Pons (tissue), 1 donor: Measurements from ENCODE around the gene CELA2B.
"Not testable (repeated sequence)": the region's sequence is repeated elsewhere in the genome, so short reads cannot be mapped to it uniquely, and the experiment has no call there.

Experiments used
- DNase-seq: peaks from one replicate; pipeline ENCODE4 v3.0.0-alpha.2; 2016; ENCODE audit warnings: low spot score

The CELA2B gene

GRCh38 chr1:15469361-15469760 is 6.5 kb upstream of the CELA2B start:
- DNase-seq: no peak

GRCh38 chr1:15469821-15470448 is 6.0 kb upstream of the CELA2B start:
- peak; percentile 23 for DNase-seq

GRCh38 chr1:15471067-15471466 is 4.8 kb upstream of the CELA2B start:
- not testable (repeated sequence) for DNase-seq

- not testable (repeated sequence) for DNase-seq
These were observed 4.2 kb upstream of the CELA2B start for GRCh38 chr1:15471723-15472122.

- DNase-seq: no peak
These were observed 3.3 kb upstream of the CELA2B start for GRCh38 chr1:15472587-15472986.

- no peak for DNase-seq
These were observed 1.0 kb downstream of the CELA2B start for GRCh38 chr1:15476927-15477326.

GRCh38 chr1:15477646-15478212 is 1.8 kb downstream of the CELA2B start:
- DNase-seq: no peak

GRCh38 chr1:15479654-15480347 is 3.9 kb downstream of the CELA2B start:
- no peak for DNase-seq

- DNase-seq: not testable (repeated sequence)
These were observed 6.6 kb downstream of the CELA2B start for GRCh38 chr1:15482455-15482854.

- DNase-seq: not testable (repeated sequence)
These were observed 7.2 kb downstream of the CELA2B start for GRCh38 chr1:15482983-15483543.

- no peak for DNase-seq
These were observed 8.1 kb downstream of the CELA2B start for GRCh38 chr1:15483971-15484370.

GRCh38 chr1:15484443-15484842 is 8.5 kb downstream of the CELA2B start:
- DNase-seq: not testable (repeated sequence)

- DNase-seq: no peak
These were observed 9.7 kb downstream of the CELA2B start for GRCh38 chr1:15485636-15486035.

- not testable (repeated sequence) for DNase-seq
These were observed 11.1 kb downstream of the CELA2B start for GRCh38 chr1:15486844-15487610.

GRCh38 chr1:15488371-15488770 is 12.5 kb downstream of the CELA2B start:
- DNase-seq: no peak

GRCh38 chr1:15489052-15489736 is 13.3 kb downstream of the CELA2B start:
- peak; percentile 52 for DNase-seq

- DNase-seq: not testable (repeated sequence)
These were observed 15.1 kb downstream of the CELA2B start for GRCh38 chr1:15491010-15491409.

- no peak for DNase-seq
These were observed 16.7 kb downstream of the CELA2B start for GRCh38 chr1:15492596-15492995.

- no peak for DNase-seq
These were observed 18.0 kb downstream of the CELA2B start for GRCh38 chr1:15493869-15494390.

- no peak for DNase-seq
These were observed 24.6 kb downstream of the CELA2B start for GRCh38 chr1:15500184-15501178.
